Tibial nerve (tissue), 4 donors: Measurements from ENCODE around the gene PLS1.
"Not testable (repeated sequence)": the region's sequence is repeated elsewhere in the genome, so short reads cannot be mapped to it uniquely, and the experiment has no call there.

Experiments
- CTCF ChIP-seq, 5 experiments: fragments of 200-600 bp in 3 of 5; fragments of 450-650 bp in 2 of 5; sonication (generic) in 3 of 5; IDR thresholded peaks; one replicate each; pipeline ENCODE4 v1.5.1; 2016 to 2019; ENCODE audit warnings: antibody characterized with exemption in 5 of 5, mild to moderate bottlenecking in 3 of 5, moderate library complexity in 2 of 5
- EP300 ChIP-seq, 2 donors: sonication (generic); formaldehyde crosslinking; IDR thresholded peaks; one replicate each; pipeline ENCODE4 v1.6.1; 2017; ENCODE audit warnings: antibody characterized with exemption in 2 of 2, mild to moderate bottlenecking in 1 of 2
- POLR2A ChIP-seq, 2 donors: fragments of 450-650 bp; IDR thresholded peaks; one replicate each; pipeline ENCODE4 v1.6.1; 2017; ENCODE audit warnings: antibody characterized with exemption in 2 of 2, mild to moderate bottlenecking in 2 of 2, moderate library complexity in 2 of 2

DNA sequence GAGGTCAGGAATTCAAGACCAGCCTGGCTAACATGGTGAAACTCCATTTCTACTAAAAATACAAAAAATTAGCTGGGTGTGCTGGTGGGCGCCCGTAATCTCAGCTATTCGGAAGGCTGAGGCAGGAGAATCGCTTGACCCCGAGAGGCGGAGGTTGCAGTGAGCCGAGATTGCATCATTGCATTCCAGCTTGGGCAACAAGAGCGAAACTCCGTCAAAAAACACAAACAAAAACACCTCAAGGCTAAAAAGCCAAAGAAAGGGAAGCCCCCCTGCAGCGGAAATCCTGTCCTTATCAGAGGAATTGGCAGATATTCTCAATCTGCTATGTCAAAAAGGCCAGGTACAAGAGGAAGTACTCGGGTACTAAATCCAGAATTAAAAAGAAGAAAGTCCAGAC, 15.1 kb upstream of the PLS1 start:
- TF ChIP-seq CTCF, POLR2A, EP300 (IDR thresholded peaks at IDR 0.05): not testable (repeated sequence)
